Liver (tissue), 9 donors: ENCODE measurements around the gene NPAS2. TPM values are rescaled to one million over a fixed set of nuclear protein-coding genes. Genes with fewer than 3 reads are reported as not detected.
A peak's percentile ranks its signal among the peaks of the same experiment; 100 is the strongest.

Experiments used
- DNase-seq: peaks from one replicate; pipeline ENCODE4 v3.0.0-alpha.2; 2017; ENCODE audit warnings: low spot score
- H3K27ac ChIP-seq, 2 donors: one replicate each; pipeline ENCODE4 v1.7.0; 2013; ENCODE audit warnings: inconsistent platforms in 2 of 2, low read length in 2 of 2, control low read depth in 1 of 2, low read depth in 1 of 2, mild to moderate bottlenecking in 1 of 2
- H3K27me3 ChIP-seq, 4 donors: one replicate each; pipeline versions ENCODE4 v1.6.1 to v1.7.0; 2013; ENCODE audit warnings: low read length in 3 of 4, inconsistent platforms in 1 of 4, mild to moderate bottlenecking in 1 of 4, moderate library complexity in 1 of 4; ENCODE audit not compliant: control insufficient read depth in 4 of 4, insufficient read depth in 4 of 4
- H3K36me3 ChIP-seq, 4 donors: one replicate each; pipeline versions ENCODE4 v1.6.1 to v1.7.0; 2013; ENCODE audit warnings: low read length in 3 of 4, mild to moderate bottlenecking in 3 of 4, low read depth in 1 of 4, moderate library complexity in 1 of 4; ENCODE audit not compliant: control insufficient read depth in 4 of 4, insufficient read depth in 3 of 4
- H3K4me1 ChIP-seq, 4 donors: one replicate each; pipeline versions ENCODE4 v1.6.1 to v1.7.0; 2013; ENCODE audit warnings: low read length in 3 of 4, mild to moderate bottlenecking in 3 of 4, moderate library complexity in 1 of 4; ENCODE audit not compliant: control insufficient read depth in 4 of 4, insufficient read depth in 4 of 4
- H3K4me3 ChIP-seq, 3 donors: one replicate each; pipeline versions ENCODE4 v1.6.1 to v1.7.0; 2013; ENCODE audit warnings: low read length in 3 of 3, control low read depth in 1 of 3, low read depth in 1 of 3, mild to moderate bottlenecking in 1 of 3
- H3K9ac ChIP-seq, 2 donors: one replicate each; pipeline ENCODE4 v1.7.0; 2013; ENCODE audit warnings: low read length in 2 of 2, mild to moderate bottlenecking in 2 of 2, moderate library complexity in 2 of 2, control low read depth in 1 of 2, low read depth in 1 of 2
- H3K9me3 ChIP-seq, 4 donors: one replicate each; pipeline versions ENCODE4 v1.6.1 to v1.7.0; 2013; ENCODE audit warnings: low read length in 3 of 4; ENCODE audit not compliant: control insufficient read depth in 4 of 4
- ATF3 ChIP-seq: IDR thresholded peaks from 2 replicates; pipeline ENCODE4 v1.6.1; 2016; ENCODE audit warnings: antibody characterized with exemption
- EGR1 ChIP-seq, 2 donors: IDR thresholded peaks; 2 replicates each; pipeline ENCODE4 v1.6.1; 2016 to 2018; ENCODE audit warnings: antibody characterized with exemption in 2 of 2, low read depth in 2 of 2
- FOXA1 ChIP-seq: IDR thresholded peaks from 2 replicates; pipeline ENCODE4 v1.6.1; 2016; ENCODE audit warnings: antibody characterized with exemption
- HNF4A ChIP-seq, 2 donors: conservative IDR thresholded peaks; 2 replicates each; pipeline ENCODE4 v1.6.1; 2016; ENCODE audit warnings: antibody characterized with exemption in 2 of 2, mild to moderate bottlenecking in 2 of 2
- HNF4G ChIP-seq: IDR thresholded peaks from 2 replicates; pipeline ENCODE4 v1.6.1; 2016; ENCODE audit warnings: antibody characterized with exemption
- MAX ChIP-seq: IDR thresholded peaks from 2 replicates; pipeline ENCODE4 v1.6.1; 2016; ENCODE audit warnings: antibody characterized with exemption
- RAD21 ChIP-seq, 2 donors: IDR thresholded peaks; 2 replicates each; pipeline ENCODE4 v1.6.1; 2016; ENCODE audit warnings: antibody characterized with exemption in 2 of 2, mild to moderate bottlenecking in 2 of 2
- RXRA ChIP-seq, 2 donors: IDR thresholded peaks; 2 replicates each; pipeline ENCODE4 v1.6.1; 2017 to 2018; ENCODE audit warnings: antibody characterized with exemption in 2 of 2, mild to moderate bottlenecking in 1 of 2
- SP1 ChIP-seq: IDR thresholded peaks from 2 replicates; pipeline ENCODE4 v1.6.1; 2018; ENCODE audit warnings: antibody characterized with exemption, mild to moderate bottlenecking
- TAF1 ChIP-seq: conservative IDR thresholded peaks from 2 replicates; pipeline ENCODE4 v1.6.1; 2016; ENCODE audit warnings: antibody characterized with exemption, mild to moderate bottlenecking
- WGBS: extraction: QIAGEN DNeasy Blood & Tissue Kit; methylation state at CpG from one replicate; pipeline ENCODE4 v1.1.7; 2013; 5-methylcytosine and 5-hydroxymethylcytosine counted together
- polyA plus RNA-seq, 2 donors: library from polyadenylated mRNA; stranded (reverse) in 1 of 2; unstranded in 1 of 2; fragments of 200-250 nt in 1 of 2; fragments of >200 nt in 1 of 2; fragmentation: Nextera tagmentation in 1 of 2; extraction: Ambion mirVana in 1 of 2; gene quantifications; one replicate each; pipeline versions ENCODE4 v1.2.1 to v1.2.3, GENCODE V29; 2013 to 2015
- total RNA-seq, 2 donors: library from RNA; depleted of rRNA; stranded (reverse); fragments of >200 nt; gene quantifications; one replicate each; pipeline ENCODE4 v1.2.3, GENCODE V29; 2014
- TF ChIP-seq, protein P1 (sequence below): IDR thresholded peaks from 2 replicates; pipeline ENCODE4 v1.6.1; 2016; ENCODE audit warnings: antibody characterized with exemption
- TF ChIP-seq, protein P2 (sequence below): fragments of 150-350 bp; IDR thresholded peaks from 2 replicates; pipeline ENCODE4 v1.5.1; 2017; ENCODE audit warnings: improper control_type of control experiment, low read depth, low read length; ENCODE audit not compliant: missing input control
- donor health status: healthy.
- donor health status: healthy.
- donor health status: healthy.
- donor health status: healthy.
- donor health status: healthy.

NPAS2 gene
- total and polyA plus RNA-seq, 4 donors: 0.33 to 24.3 (median 6.6) TPM

- Histone ChIP-seq H3K4me3 (no peak overlapping the region), H3K9me3 (no peaks in the 10 kb centered on the region), H3K36me3 (peaks cover 2 to 33% (median 20%) of the 10 kb centered on the region in 4 donors), H3K27ac (no peak overlapping the region), H3K27me3 (no peaks in the 10 kb centered on the region), H3K9ac (no peak overlapping the region), H3K4me1 (peaks cover 0 to 2% (median 0%) of the 10 kb centered on the region in 4 donors)
- no peak for TF ChIP-seq SP1
- no peak for TF ChIP-seq HNF4A (conservative IDR thresholded peaks at IDR 0.05)
- TF ChIP-seq ATF3: no peak
- TF ChIP-seq RXRA (IDR thresholded peaks at IDR 0.05): no peak
- TF ChIP-seq EGR1 (IDR thresholded peaks at IDR 0.05; ENCODE audit: low read depth in 2 of 2): no peak
- TF ChIP-seq, protein P1, sequence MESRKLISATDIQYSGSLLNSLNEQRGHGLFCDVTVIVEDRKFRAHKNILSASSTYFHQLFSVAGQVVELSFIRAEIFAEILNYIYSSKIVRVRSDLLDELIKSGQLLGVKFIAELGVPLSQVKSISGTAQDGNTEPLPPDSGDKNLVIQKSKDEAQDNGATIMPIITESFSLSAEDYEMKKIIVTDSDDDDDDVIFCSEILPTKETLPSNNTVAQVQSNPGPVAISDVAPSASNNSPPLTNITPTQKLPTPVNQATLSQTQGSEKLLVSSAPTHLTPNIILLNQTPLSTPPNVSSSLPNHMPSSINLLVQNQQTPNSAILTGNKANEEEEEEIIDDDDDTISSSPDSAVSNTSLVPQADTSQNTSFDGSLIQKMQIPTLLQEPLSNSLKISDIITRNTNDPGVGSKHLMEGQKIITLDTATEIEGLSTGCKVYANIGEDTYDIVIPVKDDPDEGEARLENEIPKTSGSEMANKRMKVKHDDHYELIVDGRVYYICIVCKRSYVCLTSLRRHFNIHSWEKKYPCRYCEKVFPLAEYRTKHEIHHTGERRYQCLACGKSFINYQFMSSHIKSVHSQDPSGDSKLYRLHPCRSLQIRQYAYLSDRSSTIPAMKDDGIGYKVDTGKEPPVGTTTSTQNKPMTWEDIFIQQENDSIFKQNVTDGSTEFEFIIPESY: no peak
- no peak for TF ChIP-seq MAX
- TF ChIP-seq FOXA1: no peak
- TF ChIP-seq, protein P2, sequence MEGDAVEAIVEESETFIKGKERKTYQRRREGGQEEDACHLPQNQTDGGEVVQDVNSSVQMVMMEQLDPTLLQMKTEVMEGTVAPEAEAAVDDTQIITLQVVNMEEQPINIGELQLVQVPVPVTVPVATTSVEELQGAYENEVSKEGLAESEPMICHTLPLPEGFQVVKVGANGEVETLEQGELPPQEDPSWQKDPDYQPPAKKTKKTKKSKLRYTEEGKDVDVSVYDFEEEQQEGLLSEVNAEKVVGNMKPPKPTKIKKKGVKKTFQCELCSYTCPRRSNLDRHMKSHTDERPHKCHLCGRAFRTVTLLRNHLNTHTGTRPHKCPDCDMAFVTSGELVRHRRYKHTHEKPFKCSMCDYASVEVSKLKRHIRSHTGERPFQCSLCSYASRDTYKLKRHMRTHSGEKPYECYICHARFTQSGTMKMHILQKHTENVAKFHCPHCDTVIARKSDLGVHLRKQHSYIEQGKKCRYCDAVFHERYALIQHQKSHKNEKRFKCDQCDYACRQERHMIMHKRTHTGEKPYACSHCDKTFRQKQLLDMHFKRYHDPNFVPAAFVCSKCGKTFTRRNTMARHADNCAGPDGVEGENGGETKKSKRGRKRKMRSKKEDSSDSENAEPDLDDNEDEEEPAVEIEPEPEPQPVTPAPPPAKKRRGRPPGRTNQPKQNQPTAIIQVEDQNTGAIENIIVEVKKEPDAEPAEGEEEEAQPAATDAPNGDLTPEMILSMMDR: no peak
- DNase-seq: no peak
- WGBS: 94% methylated on average over 13 of the region's 13 CpGs
These were observed 220.1 kb downstream of the NPAS2 start for GRCh38 chr2:101040072-101040471.

- Histone ChIP-seq H3K36me3 (peaks cover 2 to 26% (median 14%) of the 10 kb centered on the region in 4 donors), H3K27ac (peak overlapping the region in 1 of 2 donors; percentile 26), H3K4me3 (no peak overlapping the region), H3K9me3 (no peaks in the 10 kb centered on the region), H3K9ac (no peak overlapping the region), H3K4me1 (peaks cover 0 to 2% (median 0%) of the 10 kb centered on the region in 4 donors), H3K27me3 (no peaks in the 10 kb centered on the region)
- TF ChIP-seq MAX (no peak), TAF1 (no peak), HNF4G (no peak)
- WGBS: 92% methylated on average over 6 of the region's 6 CpGs
- no peak for DNase-seq
These were observed 220.8 kb downstream of the NPAS2 start for GRCh38 chr2:101040761-101041160.

- Histone ChIP-seq H3K4me3 (no peak overlapping the region), H3K36me3 (peaks cover 0 to 24% (median 11%) of the 10 kb centered on the region in 4 donors), H3K27me3 (no peaks in the 10 kb centered on the region), H3K9ac (no peak overlapping the region), H3K4me1 (peaks cover 0 to 2% (median 0%) of the 10 kb centered on the region in 4 donors), H3K9me3 (no peaks in the 10 kb centered on the region), H3K27ac (peak overlapping the region in 1 of 2 donors; percentile 26)
- 87% methylated on average over 4 of the region's 4 CpGs for WGBS
- TF ChIP-seq RAD21 (IDR thresholded peaks at IDR 0.05) (peak in 1 of 2 donors; percentile 34), TAF1 (no peak)
- no peak for DNase-seq
These were observed 221.5 kb downstream of the NPAS2 start for GRCh38 chr2:101041413-101041812.
